ENCODE measurements around the gene PRRT1.
A peak's percentile ranks its signal among the peaks of the same experiment; 100 is the strongest.

The PRRT1 gene

DNA sequence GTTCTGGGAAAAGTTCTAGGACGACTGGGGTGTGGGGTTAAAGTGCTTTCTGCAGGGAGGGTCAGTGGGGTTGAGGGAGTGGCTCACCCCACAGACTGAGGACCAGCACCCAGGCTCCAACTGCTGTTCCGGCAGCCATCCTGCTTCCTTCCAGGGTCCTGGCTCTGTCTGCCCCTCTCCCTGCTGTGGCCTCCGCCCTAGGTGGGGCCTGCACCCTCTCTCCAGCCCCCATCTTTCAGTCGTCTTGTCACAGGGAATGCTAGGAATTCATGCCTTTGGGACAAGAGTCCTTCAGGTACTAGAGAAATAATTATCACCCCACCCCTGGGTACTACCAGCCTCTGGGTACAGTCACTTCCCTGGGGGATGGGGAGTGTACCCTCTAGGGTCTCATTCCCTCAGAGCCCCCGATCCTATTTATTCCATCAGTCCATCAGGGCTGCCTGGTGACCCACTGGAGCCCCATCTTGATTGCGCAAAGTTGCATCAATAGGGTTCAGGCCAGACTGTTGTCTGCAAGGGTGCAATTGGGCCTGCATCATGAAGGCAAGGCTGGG is 32.4 kb upstream of the PRRT1 start, which contains the start of gene AGER:
AGER (minus strand) TSS at position 170 of the 557 bp plus-strand sequence; CDS start at position 139, 31 bp downstream.
- Histone ChIP-seq H3K9me3 (no peaks in the 10 kb centered on the region), H3K36me3 (peaks cover 21 to 66% (median 50%) of the 10 kb centered on the region in 3 donors), H3K4me1 (peaks cover 0 to 58% (median 44%) of the 10 kb centered on the region in 4 donors), H3K27ac (peak within 1 kb of the TSS; percentile 76 to 92), H3K4me3 (no peak within 1 kb of the TSS), H3K27me3 (no peaks in the 10 kb centered on the region)
- TF ChIP-seq, protein P1, sequence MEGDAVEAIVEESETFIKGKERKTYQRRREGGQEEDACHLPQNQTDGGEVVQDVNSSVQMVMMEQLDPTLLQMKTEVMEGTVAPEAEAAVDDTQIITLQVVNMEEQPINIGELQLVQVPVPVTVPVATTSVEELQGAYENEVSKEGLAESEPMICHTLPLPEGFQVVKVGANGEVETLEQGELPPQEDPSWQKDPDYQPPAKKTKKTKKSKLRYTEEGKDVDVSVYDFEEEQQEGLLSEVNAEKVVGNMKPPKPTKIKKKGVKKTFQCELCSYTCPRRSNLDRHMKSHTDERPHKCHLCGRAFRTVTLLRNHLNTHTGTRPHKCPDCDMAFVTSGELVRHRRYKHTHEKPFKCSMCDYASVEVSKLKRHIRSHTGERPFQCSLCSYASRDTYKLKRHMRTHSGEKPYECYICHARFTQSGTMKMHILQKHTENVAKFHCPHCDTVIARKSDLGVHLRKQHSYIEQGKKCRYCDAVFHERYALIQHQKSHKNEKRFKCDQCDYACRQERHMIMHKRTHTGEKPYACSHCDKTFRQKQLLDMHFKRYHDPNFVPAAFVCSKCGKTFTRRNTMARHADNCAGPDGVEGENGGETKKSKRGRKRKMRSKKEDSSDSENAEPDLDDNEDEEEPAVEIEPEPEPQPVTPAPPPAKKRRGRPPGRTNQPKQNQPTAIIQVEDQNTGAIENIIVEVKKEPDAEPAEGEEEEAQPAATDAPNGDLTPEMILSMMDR (IDR thresholded peaks at IDR 0.05): no peak
- intact Hi-C loops (cut with DNase I; ENCODE audit: low total_unique reads): no loop called here
- peak in 1 of 2 donors; percentile 62 for DNase-seq

- no peaks in the 10 kb centered on the region for H3K9me3 ChIP-seq
- H3K36me3 ChIP-seq: peaks cover 21 to 66% (median 50%) of the 10 kb centered on the region in 3 donors
- intact Hi-C loops (cut with DNase I; ENCODE audit: low total_unique reads): no loop called here
- H3K4me3 ChIP-seq: no peak overlapping the region
- TF ChIP-seq, protein P1 (IDR thresholded peaks at IDR 0.05): no peak
- peak overlapping the region; percentile 50 to 92 for H3K27ac ChIP-seq
- H3K27me3 ChIP-seq: no peaks in the 10 kb centered on the region
- peaks cover 0 to 57% (median 43%) of the 10 kb centered on the region in 4 donors for H3K4me1 ChIP-seq
- DNase-seq: no peak
Observed at GRCh38 chr6:32183483-32184083, 31.8 kb upstream of the PRRT1 start.

- no peak for DNase-seq
- intact Hi-C loops (cut with DNase I; ENCODE audit: low total_unique reads): no loop called here
- Histone ChIP-seq H3K27ac (peak overlapping the region; percentile 50 to 92), H3K36me3 (peaks cover 21 to 66% (median 50%) of the 10 kb centered on the region in 3 donors), H3K4me3 (no peak overlapping the region), H3K4me1 (peaks cover 0 to 52% (median 38%) of the 10 kb centered on the region in 4 donors), H3K27me3 (no peaks in the 10 kb centered on the region), H3K9me3 (no peaks in the 10 kb centered on the region)
- TF ChIP-seq, protein P1 (IDR thresholded peaks at IDR 0.05): no peak
Observed at GRCh38 chr6:32183030-32183429, 31.3 kb upstream of the PRRT1 start.

DNA sequence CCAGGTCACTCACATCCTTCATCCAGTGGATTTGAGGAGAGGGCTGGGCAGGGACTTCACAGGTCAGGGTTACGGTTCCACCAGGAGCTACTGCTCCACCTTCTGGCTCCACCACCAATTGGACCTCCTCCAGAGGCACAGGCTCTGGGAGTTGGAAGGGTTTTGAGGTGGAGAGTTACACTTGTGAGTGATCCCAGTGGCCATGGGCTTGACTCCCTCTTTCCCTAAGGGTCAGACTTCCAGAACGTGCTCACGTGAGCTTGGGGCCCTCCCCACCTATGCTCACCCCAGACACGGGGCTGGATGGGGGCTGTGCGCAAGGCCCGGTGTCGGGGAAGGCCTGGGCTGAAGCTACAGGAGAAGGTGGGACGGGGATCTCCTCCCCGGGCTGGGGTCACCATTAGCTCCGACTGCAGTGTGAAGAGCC is 30.8 kb upstream of the PRRT1 start:
- Histone ChIP-seq H3K36me3 (peaks cover 17 to 62% (median 45%) of the 10 kb centered on the region in 3 donors), H3K27me3 (no peaks in the 10 kb centered on the region), H3K4me1 (peaks cover 0 to 47% (median 33%) of the 10 kb centered on the region in 4 donors), H3K9me3 (no peaks in the 10 kb centered on the region), H3K4me3 (no peak overlapping the region), H3K27ac (peak overlapping the region; percentile 50 to 92)
- DNase-seq: no peak
- intact Hi-C loops (cut with DNase I; ENCODE audit: low total_unique reads): no loop called here
- TF ChIP-seq, protein P1 (IDR thresholded peaks at IDR 0.05): no peak

DNA sequence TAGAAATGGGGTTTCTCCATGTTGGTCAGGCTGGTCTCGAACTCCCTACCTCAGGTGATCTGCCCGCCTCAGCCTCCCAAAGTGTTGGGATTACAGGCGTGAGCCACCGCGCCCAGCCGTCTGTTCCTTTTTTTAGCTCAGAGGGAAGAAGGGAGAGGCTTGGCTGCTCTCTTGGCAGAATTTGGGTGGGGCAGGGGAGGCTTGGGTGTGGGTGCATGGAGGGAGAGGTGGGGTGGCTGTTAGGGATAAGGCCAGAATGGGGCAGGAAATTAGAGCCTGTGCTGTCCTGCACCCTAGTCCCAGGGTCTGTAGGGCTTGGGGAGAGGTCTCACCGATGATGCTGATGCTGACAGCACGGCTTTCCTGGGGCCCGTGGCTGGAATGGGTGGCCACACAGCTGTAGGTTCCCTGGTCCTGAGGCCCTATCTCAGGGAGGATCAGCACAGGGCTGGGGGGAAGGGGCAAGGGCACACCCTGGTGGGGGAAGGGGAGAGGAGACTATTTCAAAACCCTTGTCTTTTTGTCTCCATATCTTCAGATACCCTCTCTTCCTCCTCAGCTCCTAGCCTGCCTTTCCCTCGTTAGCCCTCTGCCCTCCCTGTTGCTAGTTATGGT is 30.3 kb upstream of the PRRT1 start:
- intact Hi-C loops (cut with DNase I; ENCODE audit: low total_unique reads): no loop called here
- H3K4me3 ChIP-seq: no peak overlapping the region
- peaks cover 0 to 45% (median 31%) of the 10 kb centered on the region in 4 donors for H3K4me1 ChIP-seq
- TF ChIP-seq, protein P1 (IDR thresholded peaks at IDR 0.05): no peak
- no peaks in the 10 kb centered on the region for H3K9me3 ChIP-seq
- H3K36me3 ChIP-seq: peaks cover 12 to 57% (median 40%) of the 10 kb centered on the region in 3 donors
- no peak for DNase-seq
- H3K27ac ChIP-seq: peak overlapping the region; percentile 50 to 92
- no peaks in the 10 kb centered on the region for H3K27me3 ChIP-seq

Measured in tibial artery (tissue), 4 donors.